CD4-positive, alpha-beta T cell treated with Interleukin-15 for 1 hour (primary cell): Measurements from ENCODE around the gene FLNB.
"Not testable (repeated sequence)": the region's sequence is repeated elsewhere in the genome, so short reads cannot be mapped to it uniquely, and the experiment has no call there.

Experiments
- DNase-seq: peaks from one replicate; pipeline ENCODE4 v3.0.0-alpha.2; 2020

Gene FLNB

DNA sequence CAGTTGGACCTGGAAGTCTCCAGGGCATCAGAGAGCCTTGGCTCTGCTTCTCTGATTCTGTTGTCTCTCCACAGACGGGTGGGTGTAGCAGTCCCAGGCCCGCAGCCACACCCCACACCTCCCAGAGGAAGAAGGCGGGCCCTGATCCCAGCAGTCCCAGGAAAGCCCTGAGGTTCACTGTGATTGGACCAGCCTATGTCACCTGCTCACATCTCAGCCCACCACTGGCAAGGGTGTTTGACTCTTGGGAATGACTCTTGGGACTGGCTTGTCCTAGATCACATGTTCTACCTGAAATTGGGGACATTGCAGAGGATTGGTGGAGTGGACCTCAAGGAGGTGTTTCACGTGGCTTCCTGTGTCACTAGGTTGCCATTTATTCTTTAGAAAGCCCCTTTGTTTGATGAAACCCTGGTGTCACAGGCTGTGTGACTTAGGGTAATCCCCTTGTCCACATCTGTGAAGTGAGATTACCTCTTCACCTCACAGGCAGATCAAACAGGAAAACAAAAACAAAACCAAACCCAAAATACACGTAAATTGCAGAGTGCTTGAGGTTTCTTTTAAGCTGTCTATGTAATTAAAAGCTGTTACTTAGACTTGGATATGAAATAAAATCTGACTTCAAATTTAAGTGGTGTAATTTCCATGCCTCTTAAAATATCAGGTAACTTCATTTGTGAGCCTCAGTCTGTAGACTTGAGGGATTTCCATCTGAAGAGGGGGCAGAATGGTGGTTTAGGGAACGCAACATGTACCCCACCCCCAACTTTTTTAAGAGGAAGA is 26.7 kb downstream of the FLNB start:
- peak; percentile 55 for DNase-seq

DNA sequence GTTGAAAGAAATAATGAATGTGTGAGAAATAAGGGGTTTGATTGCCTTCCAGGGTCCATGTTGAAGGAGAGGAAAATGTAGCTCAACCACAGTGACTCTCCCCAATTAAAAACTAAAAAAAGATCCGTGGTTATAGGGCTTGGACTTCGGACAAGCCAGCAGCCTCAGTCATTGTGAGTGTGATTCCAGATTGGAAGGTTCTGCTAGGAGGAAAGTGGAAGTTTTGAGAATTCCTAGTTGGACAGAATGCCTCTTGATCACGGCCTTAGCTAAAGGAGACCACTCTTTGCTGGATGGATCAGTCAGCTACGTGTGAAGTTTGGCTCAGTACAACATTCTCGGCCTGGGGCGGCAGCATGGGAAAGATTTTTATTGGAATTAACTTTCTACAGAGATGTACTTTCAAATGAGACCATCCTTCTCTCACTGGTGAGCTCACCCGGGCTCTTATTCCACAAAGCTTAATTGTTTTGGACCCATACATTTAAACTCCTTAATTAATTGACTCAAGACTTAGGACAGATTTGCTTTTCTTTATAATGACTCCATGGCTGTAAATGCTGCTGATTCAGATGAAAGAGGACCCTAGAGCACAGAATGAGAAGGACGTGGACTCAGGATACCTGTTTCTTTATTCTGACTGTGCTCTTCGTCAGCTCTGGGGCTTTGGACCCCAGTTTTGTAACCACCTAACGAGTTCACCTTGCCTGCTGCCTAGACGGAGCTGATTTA is 27.5 kb downstream of the FLNB start:
- no peak for DNase-seq

DNA sequence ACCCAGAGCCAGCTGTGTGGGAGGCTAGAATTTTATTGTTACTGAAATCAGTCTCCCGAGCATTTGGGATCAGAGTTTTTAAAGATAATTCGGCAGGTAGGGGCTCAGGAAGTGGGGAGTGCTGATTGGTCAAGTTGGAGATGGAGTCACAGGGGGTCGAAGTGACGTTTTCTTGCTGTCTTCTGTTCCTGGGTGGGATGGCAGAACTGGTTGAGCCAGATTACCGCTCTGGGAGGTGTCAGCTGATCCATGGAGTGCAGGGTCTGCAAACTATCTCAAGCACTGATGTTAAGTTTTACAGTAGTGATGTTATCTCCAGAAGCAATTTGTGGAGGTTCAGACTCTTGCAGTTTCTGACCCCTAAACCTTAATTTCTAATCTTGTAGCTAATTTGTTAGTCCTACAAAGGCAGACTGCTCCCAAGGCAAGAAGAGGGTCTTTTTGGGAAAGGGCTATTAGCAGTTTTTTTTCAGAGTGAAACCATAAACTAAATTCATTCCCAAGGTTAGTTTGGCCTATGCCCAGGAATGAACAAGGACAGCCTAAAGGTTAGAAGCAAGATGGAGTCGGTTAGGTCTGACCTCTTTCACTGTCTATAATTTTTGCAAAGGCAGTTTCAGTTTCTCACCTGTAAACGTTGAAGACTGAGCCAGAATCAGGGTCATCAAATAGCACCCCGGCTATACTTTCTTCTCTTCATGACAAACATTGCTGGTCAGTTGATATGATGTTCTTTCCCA is 28.2 kb downstream of the FLNB start:
- DNase-seq = no peak

DNA sequence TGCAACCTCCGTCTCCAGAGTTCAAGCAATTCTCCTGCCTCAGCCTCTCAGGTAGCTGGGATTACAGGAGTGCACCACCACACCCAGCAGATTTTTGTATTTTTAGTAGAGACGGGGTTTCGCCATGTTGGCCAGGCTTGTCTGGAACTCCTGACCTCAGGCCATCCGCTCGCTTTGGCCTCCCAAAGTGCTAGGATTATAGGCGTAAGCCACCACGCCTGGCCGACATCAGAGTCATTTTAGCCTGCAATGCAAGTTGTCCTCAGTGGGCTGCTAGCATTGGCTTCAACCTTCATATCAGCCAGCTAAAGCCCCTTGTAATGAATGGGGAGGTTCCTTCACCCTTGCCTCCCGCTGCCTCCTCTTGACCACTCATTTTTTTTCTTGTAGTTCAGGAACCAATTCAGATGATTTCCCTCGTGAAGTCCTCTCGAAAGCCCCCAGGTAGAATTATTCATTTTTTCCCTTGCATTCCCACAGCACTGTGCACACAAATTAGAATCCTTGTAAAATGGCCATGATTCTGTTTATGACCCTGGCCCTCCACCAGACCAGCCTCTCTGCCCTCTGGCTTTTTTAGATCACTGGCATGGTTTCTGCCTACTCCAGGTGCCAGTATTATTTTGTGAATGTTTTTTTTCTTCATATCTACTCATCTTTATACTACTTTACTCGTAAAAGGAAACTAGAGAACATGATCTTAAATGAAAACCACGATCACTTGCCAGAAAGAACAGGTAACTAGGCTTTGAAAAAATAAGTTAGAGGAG is 29.1 kb downstream of the FLNB start:
- DNase-seq = no peak

DNA sequence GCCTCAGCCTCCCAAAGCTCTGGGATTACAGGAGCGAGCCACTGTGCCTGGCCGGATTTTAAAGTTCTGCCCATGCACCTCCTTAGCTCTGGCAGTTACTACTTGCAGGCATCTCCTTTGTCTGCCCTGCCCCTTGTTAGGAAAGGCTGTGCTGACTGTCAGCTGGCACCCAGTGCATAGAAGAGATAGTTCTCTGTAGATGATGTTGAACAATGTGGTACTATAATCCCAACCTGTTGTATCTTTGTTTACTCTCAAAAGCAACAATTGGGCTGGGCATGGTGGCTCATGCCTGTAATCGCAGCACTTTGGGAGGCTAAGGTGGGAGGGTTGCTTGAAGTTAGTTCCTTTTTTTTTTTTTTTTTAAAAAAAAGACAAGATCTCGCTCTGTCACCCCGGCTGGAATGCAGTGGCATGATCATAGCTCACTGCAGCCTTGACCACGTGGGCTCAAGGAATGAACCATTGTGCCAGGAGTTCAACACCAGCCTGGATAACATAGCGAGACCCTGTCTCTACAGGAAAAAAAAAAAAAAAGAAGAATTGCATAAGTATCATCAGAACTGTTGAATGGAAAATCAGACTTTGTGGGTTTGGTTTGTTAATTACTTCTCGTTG is 30.6 kb downstream of the FLNB start:
- DNase-seq = no peak

DNA sequence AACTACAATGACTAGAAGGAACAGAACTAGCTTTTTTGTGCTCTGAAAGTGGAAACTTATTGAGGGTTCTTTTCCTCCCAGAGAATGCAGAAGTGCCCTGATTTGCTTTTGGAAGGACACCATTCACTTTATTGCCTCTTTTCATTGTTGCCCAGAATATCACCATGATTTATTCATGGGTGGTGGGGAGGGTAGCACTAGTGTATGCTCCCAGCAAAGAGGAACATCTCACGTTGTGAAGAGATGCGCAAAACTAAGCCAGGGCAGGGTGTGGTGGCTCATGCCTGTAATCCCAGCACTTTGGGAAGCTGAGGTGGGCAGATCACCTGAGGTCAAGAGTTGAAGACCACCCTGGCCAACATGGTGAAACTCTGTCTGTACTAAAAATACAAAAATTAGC is 31.4 kb downstream of the FLNB start:
- DNase-seq = no peak

DNA sequence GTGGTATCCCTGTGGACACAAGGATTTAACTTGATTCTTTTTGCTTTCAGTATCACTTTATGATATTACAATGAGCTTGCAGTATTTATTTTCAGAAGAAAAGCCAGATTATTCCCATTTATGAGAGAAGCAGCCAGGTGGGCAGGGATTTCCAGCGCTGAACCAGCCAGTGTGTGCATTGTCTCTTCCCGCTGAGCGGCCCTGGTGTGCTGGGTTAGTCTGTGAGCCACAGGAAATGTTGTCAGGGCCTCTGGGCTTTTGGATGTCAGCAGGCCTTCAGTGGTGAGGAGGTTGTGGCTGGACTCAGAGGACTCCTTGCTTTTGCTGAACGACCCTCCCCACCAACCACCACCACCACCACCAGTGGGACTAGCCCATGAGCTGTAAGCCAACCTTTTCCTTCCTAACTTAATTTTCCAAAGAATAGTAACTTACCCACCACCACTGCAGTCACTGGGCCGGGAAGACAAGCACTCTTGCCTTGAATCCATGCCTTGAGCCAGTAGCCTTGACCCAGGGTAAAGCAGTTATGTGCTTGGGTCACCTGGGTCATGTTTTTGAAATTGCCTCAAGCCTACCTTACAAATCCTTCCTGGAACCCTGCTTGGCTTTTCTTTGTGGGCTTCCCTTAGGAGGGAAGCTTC is 33.1 kb downstream of the FLNB start:
- DNase-seq = no peak

DNA sequence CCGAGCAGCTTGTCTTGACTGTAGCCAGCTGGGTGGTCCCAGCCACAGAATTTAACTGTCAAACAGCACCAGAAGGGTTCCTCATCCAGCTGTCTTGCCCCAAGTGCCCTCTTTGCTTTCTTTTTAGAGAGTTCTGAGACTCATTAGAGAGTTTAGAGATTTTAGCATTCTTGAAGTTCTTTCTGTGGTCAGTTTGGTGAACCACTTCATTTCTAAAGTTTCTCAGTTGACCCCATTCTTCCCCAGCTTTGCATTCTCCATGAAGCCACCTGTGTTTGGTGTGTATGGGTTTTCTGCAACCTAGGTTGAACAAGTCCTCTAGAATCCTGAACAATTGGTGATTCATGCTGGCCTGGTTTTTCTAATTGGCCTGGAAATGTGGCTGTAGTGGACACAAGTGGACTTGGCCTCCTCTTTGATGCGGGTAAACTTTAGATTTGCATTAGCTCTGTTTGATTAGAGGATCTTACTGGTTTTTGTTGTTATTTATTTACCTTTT is 33.7 kb downstream of the FLNB start:
- DNase-seq = no peak

DNA sequence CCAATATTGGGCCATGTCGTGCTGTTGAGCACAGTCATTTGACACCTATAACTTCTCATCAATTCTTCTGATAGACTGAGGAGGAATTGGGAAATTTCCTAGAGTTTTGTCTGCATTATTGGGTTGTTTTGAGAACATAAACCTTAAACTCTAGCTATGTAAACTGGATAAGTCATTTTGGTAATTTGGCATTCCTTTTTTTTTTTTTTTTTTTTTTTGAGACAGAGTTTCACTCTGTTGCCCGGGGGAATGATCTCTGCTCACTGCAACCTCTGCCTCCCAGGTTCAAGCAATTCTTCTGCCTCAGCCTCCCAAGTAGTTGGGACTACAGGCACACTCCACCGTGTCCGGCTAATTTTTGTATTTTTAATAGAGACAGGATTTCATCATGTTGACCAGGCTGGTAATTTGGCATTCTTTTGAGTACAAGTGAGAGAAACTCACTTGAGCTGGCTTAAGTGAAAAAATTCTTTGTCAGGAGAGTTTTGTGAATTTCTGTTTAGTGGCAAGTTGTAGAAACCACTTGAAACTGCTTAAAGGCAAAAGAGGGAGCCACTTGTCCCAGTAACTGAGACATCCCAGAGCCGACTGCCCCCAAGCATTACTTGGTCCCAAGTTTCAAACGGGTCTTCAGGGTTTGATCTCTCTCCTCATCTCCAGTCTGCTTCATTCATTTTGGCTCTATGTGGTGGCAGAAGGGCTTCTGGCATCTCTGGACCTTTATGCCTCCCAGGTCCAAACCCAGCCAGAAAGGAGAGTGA is 34.9 kb downstream of the FLNB start:
- DNase-seq = no peak

DNA sequence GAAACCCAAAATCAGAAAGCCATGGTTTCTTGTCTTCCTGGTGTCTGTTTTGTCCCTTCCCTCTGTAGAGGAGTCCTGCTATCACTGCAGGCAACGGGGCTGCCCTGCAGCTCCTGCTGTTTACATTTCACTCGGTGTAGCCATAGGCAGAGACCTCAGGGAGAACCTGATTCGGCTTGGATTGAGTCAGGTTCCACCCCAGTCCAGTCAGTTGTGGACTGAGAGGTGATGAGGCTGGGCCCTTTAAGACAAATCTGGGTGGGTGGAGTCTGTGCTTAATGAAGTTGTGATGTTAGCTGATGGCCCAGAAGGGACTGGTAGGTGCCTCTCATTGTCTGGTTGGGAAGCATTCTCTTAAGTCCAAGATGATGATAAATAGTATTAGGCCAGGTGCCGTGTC is 35.7 kb downstream of the FLNB start:
- no peak for DNase-seq

DNA sequence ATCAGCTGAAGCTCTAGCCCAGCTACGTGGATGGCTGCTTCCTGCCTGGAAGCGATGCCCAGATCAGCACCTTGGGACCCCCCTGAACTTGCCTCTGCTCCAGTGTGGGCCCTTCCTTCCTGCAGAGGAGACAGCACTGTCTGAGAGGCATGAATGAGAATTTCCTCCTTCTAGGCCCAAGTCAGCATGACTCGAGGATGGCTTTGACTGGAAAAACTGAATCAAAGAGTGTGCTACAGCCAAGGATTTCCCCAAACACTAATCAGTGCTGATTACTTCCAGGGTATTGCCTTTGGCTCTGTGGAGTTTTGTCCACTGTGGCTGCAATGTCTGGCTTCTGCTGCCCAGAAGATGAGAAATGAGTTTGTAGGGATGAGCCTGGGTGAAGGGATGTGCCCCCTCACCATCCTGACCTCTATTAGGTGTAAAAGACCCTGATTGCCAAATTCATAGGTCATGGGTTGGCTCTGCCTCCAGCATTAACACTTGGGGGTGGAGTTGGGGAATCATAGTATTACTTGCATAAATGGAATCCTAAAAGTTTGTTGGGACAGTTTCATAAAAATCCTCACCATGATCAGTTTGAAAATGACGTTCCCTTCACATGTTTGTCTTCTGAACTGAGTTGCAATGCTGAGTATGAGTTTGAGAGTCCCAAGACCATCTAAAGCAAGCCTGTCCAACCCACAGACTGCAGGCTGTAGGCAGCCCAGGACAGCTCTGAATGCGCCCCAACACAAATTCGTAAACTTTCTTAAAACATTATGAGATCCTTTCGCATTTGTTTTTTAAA is 36.7 kb downstream of the FLNB start:
- DNase-seq = no peak

DNA sequence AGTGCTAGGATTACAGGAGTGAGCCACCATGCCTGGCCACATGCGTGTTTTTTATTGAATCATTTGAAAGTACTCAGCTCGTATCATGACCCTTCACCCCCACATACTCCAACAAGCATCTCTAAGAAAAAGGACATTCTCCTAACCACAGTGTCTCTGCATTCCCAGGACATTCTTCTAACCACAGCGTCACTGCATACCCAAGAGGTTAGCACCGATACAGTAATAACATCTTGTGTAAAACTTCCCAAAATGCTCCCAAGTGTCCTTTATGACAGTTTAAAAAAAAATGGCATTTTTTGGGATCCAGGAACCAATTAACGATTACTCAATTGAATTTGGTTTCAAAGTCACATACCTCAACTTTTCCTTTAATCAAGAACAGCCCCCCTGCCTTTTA is 39.6 kb downstream of the FLNB start:
- DNase-seq = no peak

DNA sequence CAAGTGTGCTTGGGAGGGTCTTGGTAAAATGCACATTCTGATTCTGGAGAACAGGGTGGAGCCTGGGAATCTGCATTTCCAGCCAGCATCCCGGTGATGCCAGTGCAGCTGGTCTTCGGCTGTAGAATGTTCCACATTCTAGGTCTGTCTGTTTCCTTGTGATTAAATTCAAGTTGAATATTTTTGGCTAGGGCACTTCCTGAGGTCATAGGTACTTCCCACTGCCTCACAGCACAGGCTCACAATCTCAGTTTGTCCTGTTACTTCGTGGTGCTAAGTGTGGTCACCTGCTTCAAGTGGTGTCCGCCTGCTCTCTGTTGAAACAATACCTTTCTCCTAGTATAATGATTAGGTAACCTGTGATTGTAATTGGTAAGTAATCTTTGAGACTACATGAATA is 40.1 kb downstream of the FLNB start:
- DNase-seq = no peak

DNA sequence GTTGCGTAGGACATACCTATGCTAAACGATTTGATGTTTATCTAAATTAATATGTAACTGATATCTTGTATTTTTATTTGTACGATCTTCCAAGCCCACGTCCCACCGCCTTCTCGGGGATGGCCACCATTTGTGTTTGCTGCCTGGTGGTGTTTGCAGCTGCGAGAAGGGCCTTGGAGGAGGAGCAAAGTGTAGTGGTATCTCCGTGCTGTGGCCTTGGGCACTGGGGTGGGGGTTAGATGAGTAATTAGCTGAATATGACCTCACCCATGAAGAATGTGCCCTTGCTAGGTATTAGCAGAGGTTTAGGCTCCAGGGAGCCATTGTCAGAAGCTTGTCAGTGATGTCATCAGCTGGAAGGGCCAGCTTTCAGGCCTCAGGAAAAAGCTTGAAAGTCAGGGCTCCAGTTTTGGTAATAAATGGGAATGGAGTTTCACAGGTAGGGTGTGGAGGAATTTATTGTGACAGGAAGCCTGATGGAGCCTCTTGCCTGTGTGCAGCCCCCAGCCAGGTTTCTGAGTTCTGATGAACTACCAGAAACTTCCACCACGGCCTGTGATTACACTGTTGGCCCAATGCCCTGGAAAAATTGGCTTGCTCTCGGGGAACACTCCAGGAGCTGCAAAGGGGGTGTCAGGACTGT is 41.0 kb downstream of the FLNB start:
- DNase-seq = no peak

DNA sequence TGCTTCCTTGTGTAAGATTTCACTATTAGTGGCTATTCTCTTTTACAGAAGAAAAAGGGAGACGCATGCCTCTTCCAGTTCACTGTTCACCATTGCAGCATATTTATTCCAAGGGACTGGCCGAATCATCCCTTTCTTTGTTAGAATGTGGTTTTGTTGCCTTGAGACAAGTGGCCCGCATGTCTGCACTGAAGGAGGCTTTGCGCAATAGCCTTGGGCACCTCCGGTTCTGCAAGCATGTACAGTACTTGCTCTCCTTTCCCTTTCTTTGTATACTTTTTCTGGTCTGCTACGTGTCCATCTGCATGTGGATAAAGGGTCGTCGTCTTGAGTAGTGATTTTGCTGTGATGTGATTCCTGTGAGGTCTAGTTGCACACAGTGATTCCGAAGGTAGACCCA is 43.0 kb downstream of the FLNB start:
- no peak for DNase-seq

DNA sequence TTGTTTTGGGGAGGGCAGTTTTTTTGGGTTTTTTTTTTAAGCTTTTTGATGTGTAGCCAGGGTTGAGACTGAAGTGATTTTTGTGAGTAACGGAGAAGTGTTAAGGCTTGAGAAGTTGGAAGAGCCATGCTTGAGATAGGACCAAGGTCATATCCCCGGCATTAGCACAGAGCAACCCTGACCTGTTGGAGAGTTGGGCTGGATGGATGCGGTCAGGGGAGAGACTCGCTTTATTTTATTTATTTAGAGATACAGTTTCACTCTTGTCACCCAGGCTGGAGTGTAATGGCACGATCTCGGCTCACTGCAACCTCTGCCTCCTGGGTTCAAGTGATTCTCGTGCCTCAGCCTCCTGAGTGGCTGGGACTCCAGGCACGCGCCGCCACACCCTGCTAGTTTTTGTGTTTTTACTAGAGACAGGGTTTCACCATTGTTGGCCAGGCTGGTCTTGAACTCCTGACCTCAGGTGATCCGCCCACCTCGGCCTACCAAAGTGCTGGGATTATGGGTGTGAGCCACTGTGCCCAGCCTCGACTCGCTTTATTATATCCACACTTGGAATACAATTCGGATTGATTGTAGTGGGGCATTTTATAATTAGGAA is 43.5 kb downstream of the FLNB start:
- DNase-seq = not testable (repeated sequence)

DNA sequence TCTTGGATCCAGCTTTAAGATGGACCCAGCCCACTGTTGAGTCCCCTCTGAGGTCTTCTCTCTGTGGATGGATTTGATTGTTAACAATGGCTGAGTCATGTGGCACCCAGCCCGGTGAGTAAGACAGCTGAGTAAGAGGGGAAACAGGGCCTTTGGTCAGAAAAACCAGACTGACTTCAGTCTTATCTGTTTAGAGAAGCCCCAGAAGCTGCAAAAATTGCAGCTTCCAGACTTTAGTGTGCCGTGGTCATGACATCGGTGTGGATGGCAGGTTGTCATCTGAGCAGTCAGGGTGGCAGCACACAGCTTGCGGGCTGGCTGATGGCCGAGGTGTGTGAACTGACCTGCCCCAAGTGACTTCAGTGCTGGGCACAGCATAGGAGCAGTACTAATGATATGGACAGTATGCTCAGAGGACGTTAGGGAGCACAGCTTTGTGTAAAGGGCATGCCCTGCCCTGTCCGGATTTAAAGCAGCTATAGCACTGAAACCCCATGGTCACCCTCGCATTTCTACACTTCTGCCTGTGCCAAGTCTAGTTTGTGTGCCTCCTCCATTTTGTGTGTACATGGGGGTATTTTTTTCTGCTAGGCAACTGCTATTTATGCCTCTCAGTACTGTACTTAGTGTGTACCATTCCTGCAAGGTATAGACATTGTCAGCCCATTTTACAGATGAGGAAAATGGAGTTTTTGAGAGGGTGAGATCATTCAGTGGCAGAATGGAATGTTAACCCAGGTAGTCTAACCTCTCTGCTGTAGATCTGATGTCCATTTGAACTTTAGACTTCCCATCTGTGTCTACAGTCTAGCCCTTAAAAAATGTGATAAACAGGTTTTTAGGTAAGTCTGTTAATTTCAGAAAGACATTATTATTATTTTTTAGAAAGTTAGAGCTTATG is 44.4 kb downstream of the FLNB start:
- DNase-seq = peak; percentile 40

DNA sequence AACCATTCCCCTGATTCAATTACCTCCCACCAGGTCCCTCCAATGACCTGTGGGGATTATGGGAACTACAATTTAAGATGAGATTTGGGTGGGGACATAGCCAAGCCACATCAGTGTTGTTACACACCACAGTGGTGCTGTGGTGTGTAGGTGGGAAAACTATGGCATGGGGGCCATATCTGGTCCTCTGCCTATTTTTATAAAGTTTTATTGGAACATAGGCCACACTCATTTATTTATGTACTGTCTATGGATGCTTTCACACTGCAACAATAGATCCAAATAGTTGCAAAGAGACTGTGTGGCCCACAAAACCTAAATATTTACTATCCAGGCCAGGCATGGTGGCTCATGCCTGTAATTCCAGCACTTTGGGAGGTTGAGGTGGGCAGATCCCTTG is 46.4 kb downstream of the FLNB start:
- no peak for DNase-seq
